Neural cell (in vitro differentiated cells): ENCODE results near the gene ASPSCR1. TPM values are rescaled to one million over a fixed set of nuclear protein-coding genes. Genes with fewer than 3 reads are reported as not detected.

Experiments used
- H2AFZ ChIP-seq: fragments of 200-600, 300-800 bp; sonication (generic), shearing (Covaris generic); 2 replicates; pipeline ENCODE4 v1.6.0; 2014; ENCODE audit warnings: low read depth, mild to moderate bottlenecking, antibody characterized with exemption, low read length, moderate library complexity
- H3F3A ChIP-seq: fragments of 200-600 bp; shearing (Covaris generic); 2 replicates; pipeline ENCODE4 v1.6.1; 2016; ENCODE audit warnings: mild to moderate bottlenecking, moderate library complexity, mixed read lengths, antibody characterized with exemption, low read length; ENCODE audit not compliant: insufficient read depth, poor library complexity, severe bottlenecking
- H3K27ac ChIP-seq: fragments of 200-600, 300-800 bp; sonication (generic), shearing (Covaris generic); 2 replicates; pipeline ENCODE4 v1.5.1; 2014; ENCODE audit warnings: mild to moderate bottlenecking, low read length, moderate library complexity
- H3K27me3 ChIP-seq: fragments of 300-800, 200-600 bp; sonication (generic), shearing (Covaris generic); 2 replicates; pipeline ENCODE4 v1.6.0; 2014; ENCODE audit warnings: mild to moderate bottlenecking, low read depth, low read length, moderate library complexity; ENCODE audit not compliant: insufficient read depth
- H3K36me3 ChIP-seq: fragments of 300-800, 200-600 bp; sonication (generic), shearing (Covaris generic); 2 replicates; pipeline ENCODE4 v1.5.1; 2014; ENCODE audit warnings: mild to moderate bottlenecking, antibody characterized with exemption, low read length, moderate library complexity; ENCODE audit not compliant: insufficient read depth
- H3K4me2 ChIP-seq: fragments of 300-800, 200-600 bp; sonication (generic), shearing (Covaris generic); 2 replicates; pipeline ENCODE4 v1.6.0; 2014; ENCODE audit warnings: mild to moderate bottlenecking, low read length
- H3K4me3 ChIP-seq: fragments of 300-800, 200-600 bp; sonication (generic), shearing (Covaris generic); 2 replicates; pipeline ENCODE4 v1.5.1; 2014; ENCODE audit warnings: mild to moderate bottlenecking, low read length, moderate library complexity
- H3K79me2 ChIP-seq: fragments of 200-600 bp; shearing (Covaris generic); replicated peaks from 2 replicates; pipeline ENCODE4 v1.6.0; 2014; ENCODE audit warnings: mild to moderate bottlenecking, low read length, moderate library complexity; ENCODE audit not compliant: insufficient read depth
- H3K9ac ChIP-seq: fragments of 300-800, 200-600 bp; sonication (generic), shearing (Covaris generic); 2 replicates; pipeline ENCODE4 v1.6.1; 2016; ENCODE audit warnings: mild to moderate bottlenecking, low read length, mixed read lengths
- H3K9me2 ChIP-seq: fragments of 200-600 bp; shearing (Covaris generic); 2 replicates; pipeline ENCODE4 v1.6.1; 2016; ENCODE audit warnings: mild to moderate bottlenecking, low read length, mixed read lengths; ENCODE audit not compliant: insufficient read depth
- H3K9me3 ChIP-seq: fragments of 200-600, 300-800 bp; sonication (generic), shearing (Covaris generic); 2 replicates; pipeline ENCODE4 v1.6.1; 2016; ENCODE audit warnings: mild to moderate bottlenecking, mixed run types, low read length, moderate library complexity, mixed read lengths
- H4K20me1 ChIP-seq: fragments of 200-600 bp; shearing (Covaris generic); 2 replicates; pipeline ENCODE4 v1.6.1; 2016; ENCODE audit warnings: mild to moderate bottlenecking, mixed run types; ENCODE audit not compliant: insufficient read depth
- CTCF ChIP-seq: fragments of 450-650 bp; IDR thresholded peaks from 2 replicates; pipeline ENCODE4 v1.5.1; 2014; ENCODE audit warnings: antibody characterized with exemption, mild to moderate bottlenecking, moderate library complexity; ENCODE audit not compliant: poor library complexity, severe bottlenecking
- EP300 ChIP-seq: fragments of 450-650 bp; conservative IDR thresholded peaks from 2 replicates; pipeline ENCODE4 v1.6.1; 2014; ENCODE audit warnings: antibody characterized with exemption, mild to moderate bottlenecking, moderate library complexity; ENCODE audit not compliant: poor library complexity, severe bottlenecking
- MXI1 ChIP-seq: fragments of 450-650 bp; conservative IDR thresholded peaks from 2 replicates; pipeline ENCODE4 v1.6.1; 2014; ENCODE audit warnings: antibody characterized with exemption, mild to moderate bottlenecking; ENCODE audit not compliant: poor library complexity, severe bottlenecking
- POLR2AphosphoS5 ChIP-seq: IDR thresholded peaks from 2 replicates; pipeline ENCODE4 v1.6.1; 2012
- RAD21 ChIP-seq: fragments of 450-650 bp; conservative IDR thresholded peaks from 2 replicates; pipeline ENCODE4 v1.6.1; 2014; ENCODE audit warnings: antibody characterized with exemption, mild to moderate bottlenecking, moderate library complexity
- SMC3 ChIP-seq: fragments of 450-650 bp; conservative IDR thresholded peaks from 2 replicates; pipeline ENCODE4 v1.6.1; 2014; ENCODE audit warnings: antibody characterized with exemption, mild to moderate bottlenecking, moderate library complexity; ENCODE audit not compliant: poor library complexity
- polyA plus RNA-seq: library from polyadenylated mRNA; depleted of rRNA; stranded (reverse); fragments of >200 nt; gene quantifications from 2 replicates; pipeline ENCODE4 v1.2.3, GENCODE V29; 2014
- TF ChIP-seq, protein P1 (sequence below): IDR thresholded peaks from 2 replicates; pipeline ENCODE4 v1.6.1; 2012; ENCODE audit warnings: borderline replicate concordance

ASPSCR1 gene
- polyA plus RNA-seq, 1 donor from 2014 or later, result 28.0 TPM

DNA sequence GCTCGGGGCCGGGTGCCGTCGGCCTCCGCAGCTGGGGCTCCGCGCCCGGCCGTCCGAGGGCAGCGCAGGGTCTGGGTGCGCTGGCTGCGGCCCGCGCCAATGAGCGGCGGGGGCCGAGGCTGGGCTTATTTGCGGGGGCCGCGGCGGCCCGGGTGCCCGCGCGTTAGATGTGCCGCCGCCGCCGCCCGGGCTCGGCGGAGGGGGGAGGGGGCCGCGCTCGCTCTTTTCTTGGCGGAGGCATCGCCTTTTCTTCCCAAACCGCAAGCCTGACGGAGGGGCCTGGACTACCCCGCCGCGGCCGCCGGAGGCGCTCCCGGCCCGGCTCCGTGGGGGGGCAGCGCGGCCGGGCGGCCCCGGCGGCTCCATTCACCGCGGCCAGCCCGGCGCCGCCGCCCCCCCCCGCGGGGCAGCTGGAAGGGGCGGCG is 16.3 kb upstream of the ASPSCR1 start, which contains the start of gene NOTUM:
NOTUM (minus strand) TSS at position 101 of the 425 bp plus-strand sequence. CDS start 278 bp downstream, outside the sequence.
- H3K4me2 ChIP-seq, result no peak within 1 kb of the TSS
- no peaks in the 10 kb centered on the region for H3F3A ChIP-seq
- no peaks in the 10 kb centered on the region for H4K20me1 ChIP-seq
- no peak within 1 kb of the TSS for H3K9ac ChIP-seq
- no peaks in the 10 kb centered on the region for H3K9me2 ChIP-seq
- peak within 1 kb of the TSS; percentile 50 for H3K4me3 ChIP-seq
- H3K27me3 ChIP-seq, result peaks cover 63% of the 10 kb centered on the region
- H3K9me3 ChIP-seq, result no peaks in the 10 kb centered on the region
- no peaks in the 10 kb centered on the region for H3K79me2 ChIP-seq
- H2AFZ ChIP-seq, result no peak within 1 kb of the TSS
- no peak within 1 kb of the TSS for H3K27ac ChIP-seq
- H3K36me3 ChIP-seq, result no peaks in the 10 kb centered on the region
- no peak for TF ChIP-seq CTCF
- no peak for TF ChIP-seq MXI1
- TF ChIP-seq, protein P1, sequence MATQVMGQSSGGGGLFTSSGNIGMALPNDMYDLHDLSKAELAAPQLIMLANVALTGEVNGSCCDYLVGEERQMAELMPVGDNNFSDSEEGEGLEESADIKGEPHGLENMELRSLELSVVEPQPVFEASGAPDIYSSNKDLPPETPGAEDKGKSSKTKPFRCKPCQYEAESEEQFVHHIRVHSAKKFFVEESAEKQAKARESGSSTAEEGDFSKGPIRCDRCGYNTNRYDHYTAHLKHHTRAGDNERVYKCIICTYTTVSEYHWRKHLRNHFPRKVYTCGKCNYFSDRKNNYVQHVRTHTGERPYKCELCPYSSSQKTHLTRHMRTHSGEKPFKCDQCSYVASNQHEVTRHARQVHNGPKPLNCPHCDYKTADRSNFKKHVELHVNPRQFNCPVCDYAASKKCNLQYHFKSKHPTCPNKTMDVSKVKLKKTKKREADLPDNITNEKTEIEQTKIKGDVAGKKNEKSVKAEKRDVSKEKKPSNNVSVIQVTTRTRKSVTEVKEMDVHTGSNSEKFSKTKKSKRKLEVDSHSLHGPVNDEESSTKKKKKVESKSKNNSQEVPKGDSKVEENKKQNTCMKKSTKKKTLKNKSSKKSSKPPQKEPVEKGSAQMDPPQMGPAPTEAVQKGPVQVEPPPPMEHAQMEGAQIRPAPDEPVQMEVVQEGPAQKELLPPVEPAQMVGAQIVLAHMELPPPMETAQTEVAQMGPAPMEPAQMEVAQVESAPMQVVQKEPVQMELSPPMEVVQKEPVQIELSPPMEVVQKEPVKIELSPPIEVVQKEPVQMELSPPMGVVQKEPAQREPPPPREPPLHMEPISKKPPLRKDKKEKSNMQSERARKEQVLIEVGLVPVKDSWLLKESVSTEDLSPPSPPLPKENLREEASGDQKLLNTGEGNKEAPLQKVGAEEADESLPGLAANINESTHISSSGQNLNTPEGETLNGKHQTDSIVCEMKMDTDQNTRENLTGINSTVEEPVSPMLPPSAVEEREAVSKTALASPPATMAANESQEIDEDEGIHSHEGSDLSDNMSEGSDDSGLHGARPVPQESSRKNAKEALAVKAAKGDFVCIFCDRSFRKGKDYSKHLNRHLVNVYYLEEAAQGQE, result no peak
- no peak for TF ChIP-seq RAD21
- TF ChIP-seq POLR2AphosphoS5, result no peak

GRCh38 chr17:81961521-81962498 is 15.6 kb upstream of the ASPSCR1 start:
- no peaks in the 10 kb centered on the region for H3K36me3 ChIP-seq
- H2AFZ ChIP-seq, result no peak overlapping the region
- H3K27me3 ChIP-seq, result peaks cover 63% of the 10 kb centered on the region
- H3K9me3 ChIP-seq, result no peaks in the 10 kb centered on the region
- H3K79me2 ChIP-seq, result no peaks in the 10 kb centered on the region
- H3K9ac ChIP-seq, result no peak overlapping the region
- H3F3A ChIP-seq, result no peaks in the 10 kb centered on the region
- H4K20me1 ChIP-seq, result no peaks in the 10 kb centered on the region
- H3K27ac ChIP-seq, result no peak overlapping the region
- no peak for TF ChIP-seq EP300
- TF ChIP-seq RAD21, result no peak
- TF ChIP-seq, protein P1, result no peak
- no peak for TF ChIP-seq SMC3
- TF ChIP-seq POLR2AphosphoS5, result no peak
- H3K4me2 ChIP-seq, result no peak overlapping the region
- no peak overlapping the region for H3K4me3 ChIP-seq
- H3K9me2 ChIP-seq, result no peaks in the 10 kb centered on the region
